Erythroblast (primary cell): ENCODE results near the gene C5orf63.

Source experiments
- GATA1 ChIP-seq: IDR thresholded peaks from 2 replicates; pipeline ENCODE4 v1.6.1; 2011; ENCODE audit warnings: low read depth, mild to moderate bottlenecking, control low read depth, low read length, moderate library complexity
- POLR2A ChIP-seq: IDR thresholded peaks from 2 replicates; pipeline ENCODE4 v1.6.1; 2011; ENCODE audit warnings: mild to moderate bottlenecking, low read length

DNA sequence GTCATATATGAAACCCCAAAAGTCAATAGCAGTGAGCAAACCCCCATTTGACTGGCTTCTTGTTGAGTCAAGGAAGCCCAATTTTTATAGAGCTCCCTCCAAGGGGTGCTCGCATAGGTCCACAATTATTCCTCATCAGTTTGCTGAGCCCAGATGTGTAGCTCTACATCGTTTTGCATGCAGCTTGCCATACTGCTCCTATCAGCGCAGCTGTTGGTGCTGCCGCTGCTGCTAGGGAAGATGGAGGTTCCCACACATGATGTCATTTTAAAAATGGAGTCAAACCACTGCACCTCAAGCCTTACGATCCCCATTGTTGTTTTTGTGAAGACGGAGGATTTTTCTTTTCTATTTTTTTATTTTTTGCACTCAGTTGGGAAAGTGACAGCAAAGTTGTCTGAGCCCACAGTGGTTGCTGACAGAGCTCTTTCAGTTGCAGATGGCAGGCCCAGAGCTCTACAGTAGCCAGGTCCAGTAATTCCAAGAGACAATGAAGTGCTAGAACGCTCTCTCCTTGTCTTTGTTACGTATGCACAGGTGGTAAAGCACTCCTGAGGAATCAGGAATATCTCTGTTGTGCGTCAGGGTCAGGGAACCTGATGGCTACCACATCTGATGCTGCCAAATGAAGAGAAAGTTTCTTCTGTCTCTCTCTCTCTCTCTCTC lies 23.2 kb upstream of the C5orf63 start:
- TF ChIP-seq POLR2A (no peak), GATA1 (no peak)
